Measurements from ENCODE around the gene FCHSD1.

Gene FCHSD1

GRCh38 chr5:141649056-141649688 is 2.0 kb downstream of the FCHSD1 start:
- Histone ChIP-seq H3K36me3 (ENCODE audit: insufficient read depth, low read length) (no peaks in the 10 kb centered on the region), H3K4me3 (ENCODE audit: low read depth in 1 of 2, low read length in 2 of 2) (no peak overlapping the region), H4K20me1 (ENCODE audit: insufficient read depth, low read length) (no peaks in the 10 kb centered on the region), H3K9me3 (ENCODE audit: insufficient read depth, low read length, severe bottlenecking) (no peaks in the 10 kb centered on the region), H3K4me1 (ENCODE audit: insufficient read depth, low read length) (no peaks in the 10 kb centered on the region), H3K27me3 (ENCODE audit: insufficient read depth, low read length, poor library complexity) (peaks cover 4% of the 10 kb centered on the region), H2AFZ (ENCODE audit: low read depth, low read length) (no peak overlapping the region), H3K9ac (ENCODE audit: low read depth, low read length) (no peak overlapping the region), H3K4me2 (ENCODE audit: insufficient read depth, low read length) (no peak overlapping the region), H3K27ac (ENCODE audit: low read length) (no peak overlapping the region), H3K79me2 (ENCODE audit: insufficient read depth, low read length) (no peaks in the 10 kb centered on the region)
- ATAC-seq (ENCODE audit: insufficient read depth, low read depth) (no peak), DNase-seq (no peak)
- TF ChIP-seq CTCF (IDR thresholded peaks at IDR 0.05; ENCODE audit: borderline replicate concordance, extremely low read depth, low read length, poor library complexity, severe bottlenecking) (no peak), EZH2 (IDR thresholded peaks at IDR 0.05; ENCODE audit: borderline replicate concordance, low read depth, low read length, severe bottlenecking) (no peak)

- no peaks in the 10 kb centered on the region for H3K36me3 ChIP-seq (ENCODE audit: insufficient read depth, low read length)
- no peaks in the 10 kb centered on the region for H3K79me2 ChIP-seq (ENCODE audit: insufficient read depth, low read length)
- no peaks in the 10 kb centered on the region for H4K20me1 ChIP-seq (ENCODE audit: insufficient read depth, low read length)
- no peaks in the 10 kb centered on the region for H3K4me1 ChIP-seq (ENCODE audit: insufficient read depth, low read length)
- ATAC-seq (ENCODE audit: insufficient read depth, low read depth) = no peak
- H3K27me3 ChIP-seq (ENCODE audit: insufficient read depth, low read length, poor library complexity) = peaks cover 4% of the 10 kb centered on the region
- no peak for TF ChIP-seq EZH2 (IDR thresholded peaks at IDR 0.05; ENCODE audit: borderline replicate concordance, low read depth, low read length, severe bottlenecking)
- no peak for DNase-seq
- H3K4me3 ChIP-seq (ENCODE audit: low read depth in 1 of 2, low read length in 2 of 2) = no peak overlapping the region
- H3K9me3 ChIP-seq (ENCODE audit: insufficient read depth, low read length, severe bottlenecking) = no peaks in the 10 kb centered on the region
- no peak overlapping the region for H3K9ac ChIP-seq (ENCODE audit: low read depth, low read length)
- no peak overlapping the region for H2AFZ ChIP-seq (ENCODE audit: low read depth, low read length)
- no peak overlapping the region for H3K4me2 ChIP-seq (ENCODE audit: insufficient read depth, low read length)
- H3K27ac ChIP-seq (ENCODE audit: low read length) = no peak overlapping the region
Measured at GRCh38 chr5:141647851-141648250, 3.4 kb downstream of the FCHSD1 start.

- TF ChIP-seq CTCF (IDR thresholded peaks at IDR 0.05; ENCODE audit: borderline replicate concordance, extremely low read depth, low read length, poor library complexity, severe bottlenecking) (no peak), EZH2 (IDR thresholded peaks at IDR 0.05; ENCODE audit: borderline replicate concordance, low read depth, low read length, severe bottlenecking) (no peak)
- Histone ChIP-seq H3K9me3 (ENCODE audit: insufficient read depth, low read length, severe bottlenecking) (no peaks in the 10 kb centered on the region), H3K4me3 (ENCODE audit: low read depth in 1 of 2, low read length in 2 of 2) (no peak overlapping the region), H3K79me2 (ENCODE audit: insufficient read depth, low read length) (no peaks in the 10 kb centered on the region), H2AFZ (ENCODE audit: low read depth, low read length) (no peak overlapping the region), H3K4me2 (ENCODE audit: insufficient read depth, low read length) (no peak overlapping the region), H3K36me3 (ENCODE audit: insufficient read depth, low read length) (no peaks in the 10 kb centered on the region), H3K9ac (ENCODE audit: low read depth, low read length) (no peak overlapping the region), H3K27me3 (ENCODE audit: insufficient read depth, low read length, poor library complexity) (peaks cover under 1% of the 10 kb centered on the region), H3K27ac (ENCODE audit: low read length) (no peak overlapping the region), H3K4me1 (ENCODE audit: insufficient read depth, low read length) (no peaks in the 10 kb centered on the region), H4K20me1 (ENCODE audit: insufficient read depth, low read length) (no peaks in the 10 kb centered on the region)
- ATAC-seq (ENCODE audit: insufficient read depth, low read depth) (no peak), DNase-seq (no peak)
Measured at GRCh38 chr5:141647242-141647641, 4.0 kb downstream of the FCHSD1 start.

GRCh38 chr5:141646026-141646425 is 5.2 kb downstream of the FCHSD1 start:
- no peaks in the 10 kb centered on the region for H3K4me1 ChIP-seq (ENCODE audit: insufficient read depth, low read length)
- no peak overlapping the region for H3K9ac ChIP-seq (ENCODE audit: low read depth, low read length)
- no peaks in the 10 kb centered on the region for H3K27me3 ChIP-seq (ENCODE audit: insufficient read depth, low read length, poor library complexity)
- H3K9me3 ChIP-seq (ENCODE audit: insufficient read depth, low read length, severe bottlenecking) = no peaks in the 10 kb centered on the region
- H3K36me3 ChIP-seq (ENCODE audit: insufficient read depth, low read length) = no peaks in the 10 kb centered on the region
- no peak overlapping the region for H2AFZ ChIP-seq (ENCODE audit: low read depth, low read length)
- no peaks in the 10 kb centered on the region for H4K20me1 ChIP-seq (ENCODE audit: insufficient read depth, low read length)
- TF ChIP-seq EZH2 (IDR thresholded peaks at IDR 0.05; ENCODE audit: borderline replicate concordance, low read depth, low read length, severe bottlenecking) (no peak), CTCF (IDR thresholded peaks at IDR 0.05; ENCODE audit: borderline replicate concordance, extremely low read depth, low read length, poor library complexity, severe bottlenecking) (no peak)
- H3K27ac ChIP-seq (ENCODE audit: low read length) = no peak overlapping the region
- H3K4me3 ChIP-seq (ENCODE audit: low read depth in 1 of 2, low read length in 2 of 2) = no peak overlapping the region
- ATAC-seq (ENCODE audit: insufficient read depth, low read depth) (no peak), DNase-seq (no peak)
- no peaks in the 10 kb centered on the region for H3K79me2 ChIP-seq (ENCODE audit: insufficient read depth, low read length)
- H3K4me2 ChIP-seq (ENCODE audit: insufficient read depth, low read length) = no peak overlapping the region
